NCI-H1436 (cell line): ENCODE data around the gene OR5A2.
"Not testable (repeated sequence)": the region's sequence is repeated elsewhere in the genome, so short reads cannot be mapped to it uniquely, and the experiment has no call there.

Source experiments
- DNase-seq: peaks from one replicate; lab custom pipeline; 2025; lab: John Stamatoyannopoulos, UW

OR5A2 gene

DNA sequence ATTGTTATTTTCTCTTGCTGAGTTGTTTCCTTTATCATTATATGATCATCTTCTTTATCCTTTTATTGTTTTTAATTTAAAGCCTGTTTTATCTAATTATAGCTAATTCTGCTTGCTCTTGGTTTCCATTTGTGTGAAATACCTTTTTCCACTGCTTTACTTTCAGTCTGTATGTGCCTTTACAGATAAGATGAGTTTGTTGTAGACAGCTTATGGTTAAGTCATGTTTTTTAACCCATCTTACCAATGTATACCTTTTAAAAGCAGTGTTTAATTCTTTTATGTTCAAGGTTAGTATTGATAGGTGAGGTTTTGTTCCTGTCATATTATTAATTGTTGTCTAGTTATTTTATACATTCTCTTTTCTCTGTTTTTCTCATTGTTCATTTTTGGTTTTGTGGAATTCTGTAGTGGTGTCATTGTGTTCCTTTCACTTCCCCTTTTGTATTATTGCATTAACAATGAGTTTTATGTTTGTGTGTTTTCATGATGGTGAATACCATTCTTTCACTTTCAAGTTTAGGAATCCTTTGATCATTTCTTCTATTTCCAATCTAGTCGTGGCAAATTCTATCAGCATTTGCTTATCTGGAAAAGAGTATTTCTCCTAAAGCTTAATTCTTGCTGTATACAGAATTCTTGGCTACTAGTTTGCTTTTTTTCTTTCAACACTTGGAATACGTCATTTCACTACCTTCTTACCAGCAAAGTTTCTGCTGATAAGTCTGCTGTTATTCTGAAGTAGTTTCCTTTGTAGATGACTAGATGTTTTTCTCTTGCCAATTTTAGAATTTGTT, 45.8 kb downstream of the OR5A2 start:
- no peak for DNase-seq

DNA sequence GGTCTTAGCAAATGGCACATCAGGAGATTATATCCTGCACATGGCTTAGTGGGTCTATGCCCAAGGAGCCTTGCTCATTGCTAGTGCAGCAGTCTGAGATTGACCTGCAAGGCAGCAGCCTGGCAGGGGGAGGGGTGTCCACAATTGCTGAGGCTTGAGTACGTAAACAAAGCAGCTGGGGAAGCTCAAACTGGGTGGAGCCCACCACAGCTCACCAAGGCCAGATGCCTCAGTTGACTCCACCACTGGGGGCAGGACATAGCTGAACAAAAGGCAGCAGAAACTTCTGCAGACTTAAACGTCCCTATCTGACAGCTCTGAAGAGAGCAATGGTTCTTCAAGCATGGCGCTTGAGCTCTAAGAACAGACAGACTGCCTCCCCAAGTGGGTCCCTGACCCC, 53.9 kb downstream of the OR5A2 start:
- not testable (repeated sequence) for DNase-seq

DNA sequence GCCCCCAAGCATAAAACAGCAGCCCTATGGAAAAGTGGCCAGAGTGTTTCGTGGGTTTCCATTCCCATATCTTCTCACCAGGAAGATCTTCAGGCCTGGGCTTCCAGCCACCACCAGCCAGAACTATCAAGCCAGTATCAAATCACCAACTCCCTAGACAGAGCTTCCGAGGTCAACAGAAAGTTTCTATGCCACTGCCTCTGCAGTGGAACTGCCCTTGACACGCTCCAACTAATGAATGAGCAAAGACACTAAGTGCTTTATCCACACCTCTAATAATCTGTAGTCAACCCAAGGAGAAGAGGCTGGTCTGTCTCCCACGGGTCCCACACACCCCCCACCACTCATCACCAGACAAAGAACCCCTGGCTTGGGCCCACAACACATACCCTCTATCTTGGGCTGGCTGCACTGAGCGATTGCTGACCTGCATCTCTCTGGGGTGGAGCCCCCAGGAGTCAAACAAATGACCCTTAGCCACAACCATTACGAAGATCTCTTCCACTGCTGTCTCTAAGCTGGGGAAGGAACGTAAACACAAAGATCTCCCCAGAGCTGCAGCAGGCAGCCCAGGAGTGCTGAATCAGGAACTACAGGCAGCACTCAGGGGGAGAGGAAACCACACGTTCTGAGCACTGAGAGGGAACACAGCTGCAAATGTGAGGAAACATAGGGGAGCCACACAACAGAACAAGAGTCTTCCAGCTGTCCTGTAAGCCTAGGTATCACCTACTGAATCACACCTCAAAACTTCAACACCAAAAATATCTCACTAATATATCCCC, 57.8 kb downstream of the OR5A2 start:
- no peak for DNase-seq
